Spleen (tissue), 13 donors: Measurements from ENCODE around the gene RIPPLY3. TPM values are rescaled to one million over a fixed set of nuclear protein-coding genes. Genes with fewer than 3 reads are reported as not detected.

Experiments used
- DNase-seq: peaks from one replicate; pipeline ENCODE4 v3.0.0-alpha.2; 2020
- H3K27ac ChIP-seq, 8 donors: fragments of 200-600 bp; sonication (generic) in 7 of 8; 1 replicate in 4 of 8; 2 replicates in 4 of 8; pipeline versions ENCODE4 v1.5.0 to v1.8.0; 2016 to 2021; ENCODE audit warnings: inconsistent platforms in 4 of 8, mild to moderate bottlenecking in 4 of 8, moderate library complexity in 1 of 8
- H3K27me3 ChIP-seq, 7 donors: fragments of 200-600 bp; sonication (generic) in 6 of 7; replicated peaks in 1 of 7; 1 replicate in 4 of 7; 2 replicates in 3 of 7; pipeline versions ENCODE4 v1.5.0 to v1.8.0; 2016 to 2021; ENCODE audit warnings: inconsistent platforms in 3 of 7, mild to moderate bottlenecking in 1 of 7
- H3K36me3 ChIP-seq, 6 donors: fragments of 200-600 bp; sonication (generic) in 5 of 6; 1 replicate in 4 of 6; 2 replicates in 2 of 6; pipeline versions ENCODE4 v1.5.0 to v1.8.0; 2016 to 2021; ENCODE audit warnings: inconsistent platforms in 2 of 6
- H3K4me1 ChIP-seq, 6 donors: fragments of 200-600 bp; sonication (generic) in 5 of 6; 1 replicate in 3 of 6; 2 replicates in 3 of 6; pipeline versions ENCODE4 v1.5.0 to v1.8.0; 2016 to 2021; ENCODE audit warnings: inconsistent platforms in 3 of 6
- H3K4me3 ChIP-seq, 8 donors: fragments of 200-600 bp; sonication (generic) in 7 of 8; 1 replicate in 4 of 8; 2 replicates in 4 of 8; pipeline versions ENCODE4 v1.5.0 to v1.8.0; 2016 to 2021; ENCODE audit warnings: inconsistent platforms in 4 of 8, mild to moderate bottlenecking in 4 of 8, moderate library complexity in 2 of 8
- H3K9me3 ChIP-seq, 8 donors: fragments of 200-600 bp; sonication (generic) in 7 of 8; 1 replicate in 4 of 8; 2 replicates in 4 of 8; pipeline versions ENCODE4 v1.5.0 to v1.8.0; 2016 to 2021; ENCODE audit warnings: inconsistent platforms in 4 of 8
- POLR2A ChIP-seq, 3 donors: fragments of 450-650 bp; IDR thresholded peaks; one replicate each; pipeline ENCODE4 v1.5.1; 2017; ENCODE audit warnings: antibody characterized with exemption in 3 of 3, mild to moderate bottlenecking in 1 of 3
- POLR2AphosphoS5 ChIP-seq, 3 donors: sonication (generic); formaldehyde crosslinking; IDR thresholded peaks; one replicate each; pipeline ENCODE4 v1.5.1; 2017; ENCODE audit warnings: antibody characterized with exemption in 3 of 3
- WGBS, 5 donors: extraction: QIAGEN DNeasy Blood & Tissue Kit in 3 of 5; methylation state at CpG; one replicate each; pipeline versions ENCODE4 v1.1.5 to v1.1.7; 2013 to 2018; 5-methylcytosine and 5-hydroxymethylcytosine counted together
- intact Hi-C: fragments of 100-400 bp; cut with DNase I; formaldehyde crosslinking; loops from one replicate; pipeline ENCODE4 v1.15.0; 2023; ENCODE audit warnings: low total_unique reads
- long read RNA-seq, 2 donors: transcript quantifications; one replicate each; lab custom pipeline, GENCODE V29; 2026
- polyA plus RNA-seq, 3 donors: library from polyadenylated mRNA; stranded (reverse); fragments of 200-250 nt; gene quantifications; one replicate each; pipeline ENCODE4 v1.2.1, GENCODE V29; 2013
- total RNA-seq, 7 donors: library from RNA; depleted of rRNA in 3 of 7; stranded (reverse); fragments of >200 nt in 3 of 7; fragmentation: NEBNext Ultra II Directional in 4 of 7; extraction: Animal tissue kit (Norgen Biotek cat#: 25700) in 4 of 7; gene quantifications; one replicate each; pipeline versions ENCODE4 v1.1.0 to v1.2.1, GENCODE V29; 2016 to 2021
- TF ChIP-seq, protein P1 (sequence below), 11 experiments: fragments of 200-600 bp in 7 of 11; fragments of 450-650 bp in 4 of 11; sonication (generic) in 4 of 11; IDR thresholded peaks in 8 of 11; conservative IDR thresholded peaks in 3 of 11; 1 replicate in 7 of 11; 2 replicates in 4 of 11; pipeline versions ENCODE4 v1.4.0 to v1.8.0; 2016 to 2021; ENCODE audit warnings: antibody characterized with exemption in 11 of 11, inconsistent platforms in 4 of 11, mild to moderate bottlenecking in 1 of 11
- donor health status: healthy with polysubstance abuse.
- donor health status: DM: no; HTN: no; CAD: no; lungs with moderate emphysema.
- donor health status: DM: no; HTN: no; CAD: no.
- donor health status: Bipolar disorder and iron deficiency.
- donor health status: healthy.
- donor health status: DM: no; HTN: no; CAD: no.
- donor health status: DM: yes; HTN: yes; CAD: no.

RIPPLY3 gene, protein sequence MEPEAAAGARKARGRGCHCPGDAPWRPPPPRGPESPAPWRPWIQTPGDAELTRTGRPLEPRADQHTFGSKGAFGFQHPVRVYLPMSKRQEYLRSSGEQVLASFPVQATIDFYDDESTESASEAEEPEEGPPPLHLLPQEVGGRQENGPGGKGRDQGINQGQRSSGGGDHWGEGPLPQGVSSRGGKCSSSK
- not detected for total RNA-seq
- polyA plus RNA-seq, result under 1 TPM in 1 of 3 donors, not detected in 2; 0.05 TPM
- long read RNA-seq, donor 1, result 0 reads
- long read RNA-seq, donor 2, result 0 reads

DNA sequence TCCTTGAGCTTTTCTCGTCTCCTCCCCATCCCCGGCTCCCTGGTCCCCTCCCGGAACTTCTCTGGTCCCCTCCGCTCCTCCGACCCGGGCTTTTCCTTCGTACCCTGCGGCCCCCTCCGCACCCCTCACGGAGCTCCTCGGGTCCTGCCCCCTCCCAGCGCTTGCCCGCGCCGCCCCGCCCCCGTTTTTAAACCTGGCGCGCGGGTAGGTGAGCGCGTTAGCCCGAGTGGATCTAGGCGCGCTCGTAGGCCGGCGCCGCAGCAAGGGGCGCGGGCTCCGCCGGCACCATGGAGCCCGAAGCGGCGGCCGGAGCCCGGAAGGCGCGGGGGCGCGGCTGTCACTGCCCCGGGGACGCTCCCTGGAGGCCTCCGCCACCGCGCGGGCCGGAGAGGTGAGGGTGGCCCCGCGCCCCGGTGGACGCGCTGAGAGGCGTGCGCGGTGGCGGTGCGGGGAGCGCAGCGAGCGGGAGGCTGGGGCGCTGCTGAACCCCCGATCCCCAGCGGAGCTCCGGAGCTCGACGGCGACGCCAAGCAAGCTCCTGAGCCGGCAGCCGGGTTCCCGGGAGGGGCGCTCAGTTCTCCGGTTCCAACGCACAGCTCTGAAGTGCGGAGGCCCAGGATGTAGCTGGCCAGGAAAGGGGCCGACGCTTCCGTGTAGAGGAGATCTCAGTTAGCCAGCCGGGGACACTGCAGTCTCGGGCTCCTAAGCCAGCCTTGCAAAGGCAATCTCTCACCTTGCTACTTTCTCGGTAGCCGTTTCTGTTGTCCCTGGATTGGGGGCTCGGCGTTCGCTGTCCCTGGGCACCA, at the start of gene RIPPLY3:
TSS of gene RIPPLY3 (plus strand) at position 217 of the 806 bp plus-strand sequence. CDS start at position 288, 71 bp downstream.
- Histone ChIP-seq H3K36me3 (no peaks in the 10 kb centered on the region), H3K4me1 (peaks cover 11 to 37% (median 27%) of the 10 kb centered on the region in 6 donors), H3K9me3 (no peaks in the 10 kb centered on the region), H3K27ac (no peak within 1 kb of the TSS), H3K27me3 (peaks cover 0 to 63% (median 40%) of the 10 kb centered on the region in 7 donors), H3K4me3 (peak within 1 kb of the TSS; percentile 8 to 70 (median 46))
- intact Hi-C loops, result no loop called here
- TF ChIP-seq POLR2A (IDR thresholded peaks at IDR 0.05) (no peak), POLR2AphosphoS5 (IDR thresholded peaks at IDR 0.05) (no peak)
- TF ChIP-seq, protein P1, sequence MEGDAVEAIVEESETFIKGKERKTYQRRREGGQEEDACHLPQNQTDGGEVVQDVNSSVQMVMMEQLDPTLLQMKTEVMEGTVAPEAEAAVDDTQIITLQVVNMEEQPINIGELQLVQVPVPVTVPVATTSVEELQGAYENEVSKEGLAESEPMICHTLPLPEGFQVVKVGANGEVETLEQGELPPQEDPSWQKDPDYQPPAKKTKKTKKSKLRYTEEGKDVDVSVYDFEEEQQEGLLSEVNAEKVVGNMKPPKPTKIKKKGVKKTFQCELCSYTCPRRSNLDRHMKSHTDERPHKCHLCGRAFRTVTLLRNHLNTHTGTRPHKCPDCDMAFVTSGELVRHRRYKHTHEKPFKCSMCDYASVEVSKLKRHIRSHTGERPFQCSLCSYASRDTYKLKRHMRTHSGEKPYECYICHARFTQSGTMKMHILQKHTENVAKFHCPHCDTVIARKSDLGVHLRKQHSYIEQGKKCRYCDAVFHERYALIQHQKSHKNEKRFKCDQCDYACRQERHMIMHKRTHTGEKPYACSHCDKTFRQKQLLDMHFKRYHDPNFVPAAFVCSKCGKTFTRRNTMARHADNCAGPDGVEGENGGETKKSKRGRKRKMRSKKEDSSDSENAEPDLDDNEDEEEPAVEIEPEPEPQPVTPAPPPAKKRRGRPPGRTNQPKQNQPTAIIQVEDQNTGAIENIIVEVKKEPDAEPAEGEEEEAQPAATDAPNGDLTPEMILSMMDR (IDR thresholded peaks at IDR 0.05 in 8 of 11, conservative IDR thresholded peaks at IDR 0.05 in 3 of 11), result no peak
- WGBS, 5 donors, result 2 to 6% (median 3%) methylated on average over 27 to 87 of the region's 87 CpGs
- DNase-seq, result no peak

DNA sequence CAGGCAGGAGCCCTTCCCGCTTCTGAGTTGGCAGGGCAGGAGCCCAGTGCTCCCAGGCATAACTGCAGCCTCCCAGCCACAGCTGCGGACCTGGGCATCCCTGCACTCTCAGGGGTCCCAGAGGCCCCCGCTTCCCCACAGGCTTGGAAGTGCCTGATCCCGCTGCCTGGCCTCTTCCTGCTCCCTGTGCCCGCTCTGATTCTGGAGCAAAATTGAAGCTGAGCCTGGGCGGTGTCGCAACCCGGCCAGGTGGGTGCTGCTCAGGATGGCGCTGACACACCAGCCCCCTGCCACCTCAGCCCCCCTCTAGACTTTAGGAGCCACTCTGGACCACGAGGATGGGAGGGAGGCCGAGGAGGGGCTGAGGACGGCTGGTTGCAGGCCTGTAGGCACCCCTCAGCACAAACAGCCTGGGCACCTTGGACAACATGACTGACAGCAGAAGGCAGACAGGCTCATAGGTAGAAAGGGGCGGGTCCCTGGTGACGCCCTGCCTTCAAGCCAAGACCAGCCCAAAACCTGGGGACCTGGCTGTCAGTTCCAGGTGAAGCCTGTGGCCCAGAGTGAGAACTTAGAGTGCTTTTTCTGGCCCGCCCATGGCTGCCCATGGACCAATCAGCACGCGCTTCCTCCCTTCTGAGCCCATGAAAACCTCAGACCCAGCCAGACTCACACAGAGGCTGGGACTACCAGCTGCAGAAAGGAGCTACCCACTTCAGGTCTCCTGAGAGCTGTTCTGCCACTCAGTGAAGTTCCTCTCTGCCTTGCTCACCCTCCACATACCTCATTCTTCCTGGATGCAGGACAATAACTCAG, 47.3 kb upstream of the RIPPLY3 start:
- DNase-seq, result no peak
- intact Hi-C loops, result no loop called here

DNA sequence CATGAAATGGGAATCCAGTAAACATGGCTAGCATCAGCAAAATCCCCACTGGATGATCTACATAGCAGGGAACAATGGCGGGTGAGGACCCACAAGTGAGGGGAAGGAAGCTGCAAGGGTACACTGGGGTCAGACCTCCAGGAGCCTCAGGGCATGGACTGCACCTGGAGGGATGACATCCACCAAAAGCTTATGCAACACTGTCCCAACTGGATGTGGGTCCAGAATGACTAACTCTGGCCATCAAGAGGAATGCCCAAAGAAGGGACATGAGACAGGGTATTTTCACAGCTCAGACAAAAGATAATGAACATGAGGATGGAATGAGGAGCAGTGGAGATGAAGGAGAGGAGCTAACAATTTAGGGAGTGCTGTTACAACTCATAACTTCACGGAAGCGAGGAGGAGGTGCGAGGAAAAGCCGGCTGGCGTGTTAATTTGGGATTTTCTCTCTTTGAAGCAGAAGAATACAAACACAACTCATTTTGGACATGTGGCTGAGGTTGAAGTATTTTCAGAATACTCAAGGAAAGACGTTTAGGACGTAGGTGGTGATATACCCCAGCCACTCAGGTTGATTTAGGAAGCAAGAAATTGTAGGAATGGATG, 45.7 kb upstream of the RIPPLY3 start:
- Histone ChIP-seq H3K27me3 (no peaks in the 10 kb centered on the region), H3K4me1 (peaks cover 0 to 12% (median 8%) of the 10 kb centered on the region in 6 donors), H3K36me3 (peaks cover 0 to 41% (median 5%) of the 10 kb centered on the region in 6 donors), H3K9me3 (no peaks in the 10 kb centered on the region), H3K4me3 (no peak overlapping the region), H3K27ac (no peak overlapping the region)
- no peak for DNase-seq
- intact Hi-C loops, result no loop called here
- TF ChIP-seq POLR2A (IDR thresholded peaks at IDR 0.05) (no peak), POLR2AphosphoS5 (IDR thresholded peaks at IDR 0.05) (no peak)
- TF ChIP-seq, protein P1 (IDR thresholded peaks at IDR 0.05 in 8 of 11, conservative IDR thresholded peaks at IDR 0.05 in 3 of 11), result no peak
- whole genome bisulfite sequencing, 5 donors, result 91 to 96% (median 95%) methylated on average over 8 of the region's 8 CpGs

More for the DNA sequence above, 47.3 kb upstream of the RIPPLY3 start:
- TF ChIP-seq, protein P1 (IDR thresholded peaks at IDR 0.05 in 8 of 11, conservative IDR thresholded peaks at IDR 0.05 in 3 of 11), result no peak
- TF ChIP-seq POLR2A (IDR thresholded peaks at IDR 0.05), result no peak
- no peak for TF ChIP-seq POLR2AphosphoS5 (IDR thresholded peaks at IDR 0.05)
- Histone ChIP-seq H3K4me3 (no peak overlapping the region), H3K27me3 (no peaks in the 10 kb centered on the region), H3K36me3 (peaks cover 0 to 42% (median 5%) of the 10 kb centered on the region in 6 donors), H3K4me1 (no peaks in the 10 kb centered on the region), H3K9me3 (no peaks in the 10 kb centered on the region), H3K27ac (no peak overlapping the region)
- 86 to 96% (median 95%) methylated on average over 15 to 17 of the region's 17 CpGs for WGBS, 5 donors
